ENCODE data around the gene TMPRSS3. TPM values are rescaled to one million over a fixed set of nuclear protein-coding genes. Genes with fewer than 3 reads are reported as not detected.

The TMPRSS3 gene
- total and polyA plus RNA-seq, 2 donors, result not detected

DNA sequence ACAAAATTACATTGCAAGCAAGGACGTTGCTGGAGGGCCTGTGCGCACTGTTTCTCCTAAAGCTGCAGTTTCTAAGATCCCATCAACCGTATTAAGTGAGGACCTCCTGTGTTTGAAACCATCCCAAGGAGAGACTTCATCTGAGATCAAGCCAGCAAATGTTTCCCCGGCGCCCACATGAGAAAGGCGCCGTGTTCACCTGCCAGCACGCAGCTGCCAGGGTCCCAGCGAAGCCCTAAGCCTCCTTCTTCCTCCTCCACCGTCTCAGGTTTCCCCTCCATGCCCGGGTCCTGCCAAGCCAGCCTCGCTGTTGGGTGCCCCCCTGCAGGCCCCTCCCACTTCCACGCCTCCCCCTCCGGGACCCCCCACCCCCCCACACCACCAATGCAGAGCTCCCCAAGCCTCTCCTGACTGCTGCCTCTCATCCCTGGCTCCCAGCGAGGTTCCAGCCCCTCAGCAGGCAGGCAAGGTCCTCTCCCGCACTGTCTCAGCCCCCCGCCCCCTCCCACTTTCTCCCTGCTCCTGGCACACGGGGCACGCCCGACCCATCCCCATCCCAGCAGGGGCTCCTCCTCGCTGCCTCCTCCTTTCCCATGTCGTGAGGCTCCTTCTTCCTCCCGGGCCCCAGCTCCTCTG lies 20.9 kb downstream of the TMPRSS3 start:
- 25% methylated on average over 23 of the region's 23 CpGs for WGBS
- no peak for DNase-seq (ENCODE audit: extremely low spot score)
- no peaks in the 10 kb centered on the region for H3K4me1 ChIP-seq (ENCODE audit: insufficient read depth)
- no peak overlapping the region for H3K27ac ChIP-seq (ENCODE audit: low read depth)
- H3K4me3 ChIP-seq (ENCODE audit: low read depth, low read length), result no peak overlapping the region
- no peaks in the 10 kb centered on the region for H3K36me3 ChIP-seq (ENCODE audit: insufficient read depth)

DNA sequence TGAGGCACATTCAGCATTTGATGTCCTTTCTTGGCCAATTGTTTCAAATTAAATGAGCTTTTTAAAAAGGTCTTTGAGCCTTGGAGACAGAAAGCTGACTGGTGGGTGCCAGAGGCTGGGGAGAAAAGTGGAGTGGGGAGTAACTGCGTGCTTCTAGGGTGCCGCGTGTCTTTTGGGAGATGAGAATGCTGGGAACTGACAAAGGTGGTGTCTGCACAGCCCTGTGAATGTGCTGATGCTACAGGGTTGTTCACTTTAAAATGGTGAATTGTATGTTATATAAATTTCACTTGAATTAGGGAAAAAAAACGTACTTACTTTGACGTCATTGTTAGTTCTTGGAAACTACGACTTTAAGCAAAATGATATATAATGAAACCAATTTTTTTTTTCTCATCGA lies 21.4 kb downstream of the TMPRSS3 start:
- Histone ChIP-seq H3K4me3 (ENCODE audit: low read depth, low read length) (no peak overlapping the region), H3K36me3 (ENCODE audit: insufficient read depth) (no peaks in the 10 kb centered on the region), H3K27ac (ENCODE audit: low read depth) (no peak overlapping the region), H3K4me1 (ENCODE audit: insufficient read depth) (no peaks in the 10 kb centered on the region)
- 70% methylated on average over 7 of the region's 7 CpGs for WGBS
- no peak for DNase-seq (ENCODE audit: extremely low spot score)

DNA sequence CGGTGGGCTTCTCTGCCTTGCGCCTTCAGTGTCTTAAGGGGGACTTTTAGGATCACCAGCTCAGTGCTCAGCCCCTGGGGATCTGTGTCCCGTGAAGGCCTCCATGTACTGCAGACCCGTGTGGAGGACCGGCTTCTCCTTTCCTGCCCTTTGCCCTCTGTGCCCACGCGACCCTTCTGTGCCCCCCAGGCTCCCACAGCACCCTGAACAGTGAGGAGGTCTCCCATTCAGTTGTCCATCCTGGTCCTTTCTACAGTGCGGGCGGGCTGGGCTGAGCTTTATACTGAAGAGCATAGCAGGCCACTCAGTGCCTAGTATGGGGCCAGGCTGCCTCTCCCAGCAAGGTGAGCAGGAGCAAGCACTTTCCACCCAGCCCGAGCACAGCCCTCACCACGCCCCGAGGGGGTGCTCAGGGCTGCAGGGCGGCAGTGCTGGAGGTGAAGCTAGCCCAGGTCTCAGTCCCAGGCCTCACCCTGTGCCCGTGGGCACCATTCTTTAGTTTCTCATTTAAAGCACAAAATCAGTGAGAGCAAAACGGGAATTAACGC lies 21.9 kb downstream of the TMPRSS3 start:
- no peak for DNase-seq (ENCODE audit: extremely low spot score)
- no peak overlapping the region for H3K4me3 ChIP-seq (ENCODE audit: low read depth, low read length)
- no peak overlapping the region for H3K27ac ChIP-seq (ENCODE audit: low read depth)
- no peaks in the 10 kb centered on the region for H3K4me1 ChIP-seq (ENCODE audit: insufficient read depth)
- H3K36me3 ChIP-seq (ENCODE audit: insufficient read depth), result no peaks in the 10 kb centered on the region
- WGBS, result 83% methylated on average over 16 of the region's 16 CpGs

DNA sequence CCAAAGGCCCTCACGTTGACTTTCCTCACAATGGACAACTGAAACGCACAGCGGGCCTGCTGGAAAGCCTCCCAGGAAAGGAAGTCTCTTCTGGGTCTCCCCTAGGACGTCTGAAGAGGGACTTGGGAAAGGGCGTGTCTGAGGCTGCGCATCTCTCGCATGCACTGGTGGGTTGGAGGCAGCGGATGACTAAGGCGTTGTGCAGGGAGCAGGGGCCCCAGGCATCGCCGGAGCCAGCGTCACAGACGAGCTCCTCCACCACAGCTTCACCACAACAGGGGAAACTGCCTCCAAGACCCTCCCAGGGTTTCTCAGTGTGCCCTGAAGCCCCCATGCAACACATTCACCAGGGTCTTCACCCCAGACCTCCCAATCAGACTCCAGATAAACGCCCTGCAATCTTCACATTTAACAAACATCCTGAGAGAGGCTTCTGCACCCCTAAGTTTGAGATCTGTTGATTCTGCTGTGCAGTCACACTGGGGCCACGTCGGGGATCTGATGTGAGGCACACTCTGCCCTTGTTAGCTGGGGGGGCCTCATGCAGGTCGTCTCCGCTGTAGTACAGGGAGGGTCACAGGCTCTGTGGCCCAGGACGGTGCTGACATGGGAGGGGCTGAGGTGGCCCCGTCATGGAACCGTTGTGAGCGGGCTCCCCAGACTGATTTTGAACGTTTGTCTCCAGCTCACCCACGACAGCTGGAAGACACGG lies 22.5 kb downstream of the TMPRSS3 start:
- no peaks in the 10 kb centered on the region for H3K36me3 ChIP-seq (ENCODE audit: insufficient read depth)
- no peak overlapping the region for H3K4me3 ChIP-seq (ENCODE audit: low read depth, low read length)
- 74% methylated on average over 25 of the region's 25 CpGs for WGBS
- H3K27ac ChIP-seq (ENCODE audit: low read depth), result no peak overlapping the region
- no peaks in the 10 kb centered on the region for H3K4me1 ChIP-seq (ENCODE audit: insufficient read depth)
- no peak for DNase-seq (ENCODE audit: extremely low spot score)

DNA sequence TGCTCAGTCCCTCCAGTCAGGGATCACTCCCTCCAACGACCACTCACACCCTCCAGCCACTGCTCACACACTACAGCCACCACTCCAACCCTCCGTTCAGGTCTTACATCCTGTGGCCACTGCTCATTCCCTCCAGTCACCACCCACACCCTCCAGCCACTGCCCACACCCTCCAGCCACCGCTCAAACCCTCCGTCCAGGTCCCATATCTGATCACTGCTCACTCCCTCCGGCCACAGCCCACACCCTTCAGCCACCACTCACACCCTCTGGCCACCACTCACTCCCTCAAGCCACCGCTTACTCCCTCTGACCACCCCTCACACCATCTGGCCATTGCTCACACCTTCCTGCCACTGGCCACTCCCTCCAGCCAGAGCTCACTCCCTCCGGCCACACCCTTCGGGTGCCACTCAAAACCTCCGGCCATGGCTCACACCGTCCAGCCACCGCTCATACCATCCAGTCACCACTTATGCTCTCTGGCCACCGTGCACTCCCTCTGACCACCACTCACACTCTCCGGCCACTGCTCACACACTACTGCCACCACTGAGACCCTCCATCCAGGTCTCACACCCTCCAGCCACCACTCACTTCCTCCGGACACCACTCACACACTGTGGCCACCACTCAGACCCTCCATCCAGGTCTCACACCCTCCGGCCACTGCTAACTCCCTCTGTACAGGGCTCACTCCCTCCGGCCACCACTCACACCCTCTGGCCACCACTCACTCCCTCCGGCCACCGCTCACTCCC lies 24.8 kb downstream of the TMPRSS3 start:
- WGBS, result 81% methylated on average over 18 of the region's 18 CpGs
- no peak overlapping the region for H3K4me3 ChIP-seq (ENCODE audit: low read depth, low read length)
- DNase-seq (ENCODE audit: extremely low spot score), result no peak
- no peaks in the 10 kb centered on the region for H3K36me3 ChIP-seq (ENCODE audit: insufficient read depth)
- no peaks in the 10 kb centered on the region for H3K4me1 ChIP-seq (ENCODE audit: insufficient read depth)
- no peak overlapping the region for H3K27ac ChIP-seq (ENCODE audit: low read depth)

DNA sequence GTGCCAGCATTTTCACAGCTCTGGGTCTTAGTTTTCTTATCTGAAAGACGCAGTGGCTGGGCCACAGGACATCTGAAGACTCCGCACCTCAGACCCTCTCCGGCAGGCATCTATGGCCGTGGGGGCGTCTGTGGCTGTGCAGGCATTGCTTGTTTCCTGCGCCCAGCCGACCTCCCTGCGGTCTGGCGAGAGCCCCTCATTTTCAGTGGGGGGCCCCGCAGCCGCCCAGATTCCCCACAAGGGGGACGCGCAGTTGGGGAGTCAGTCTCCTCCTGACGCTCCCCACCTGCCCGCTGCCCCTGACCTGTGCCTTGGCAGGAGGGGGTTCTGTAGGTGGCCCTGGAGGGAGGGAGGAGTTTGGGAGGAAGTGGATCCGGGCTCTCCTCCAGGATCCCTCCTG lies 26.0 kb downstream of the TMPRSS3 start:
- H3K4me1 ChIP-seq (ENCODE audit: insufficient read depth), result no peaks in the 10 kb centered on the region
- 70% methylated on average over 16 of the region's 16 CpGs for WGBS
- no peak overlapping the region for H3K27ac ChIP-seq (ENCODE audit: low read depth)
- H3K36me3 ChIP-seq (ENCODE audit: insufficient read depth), result no peaks in the 10 kb centered on the region
- H3K4me3 ChIP-seq (ENCODE audit: low read depth, low read length), result no peak overlapping the region
- no peak for DNase-seq (ENCODE audit: extremely low spot score)

DNA sequence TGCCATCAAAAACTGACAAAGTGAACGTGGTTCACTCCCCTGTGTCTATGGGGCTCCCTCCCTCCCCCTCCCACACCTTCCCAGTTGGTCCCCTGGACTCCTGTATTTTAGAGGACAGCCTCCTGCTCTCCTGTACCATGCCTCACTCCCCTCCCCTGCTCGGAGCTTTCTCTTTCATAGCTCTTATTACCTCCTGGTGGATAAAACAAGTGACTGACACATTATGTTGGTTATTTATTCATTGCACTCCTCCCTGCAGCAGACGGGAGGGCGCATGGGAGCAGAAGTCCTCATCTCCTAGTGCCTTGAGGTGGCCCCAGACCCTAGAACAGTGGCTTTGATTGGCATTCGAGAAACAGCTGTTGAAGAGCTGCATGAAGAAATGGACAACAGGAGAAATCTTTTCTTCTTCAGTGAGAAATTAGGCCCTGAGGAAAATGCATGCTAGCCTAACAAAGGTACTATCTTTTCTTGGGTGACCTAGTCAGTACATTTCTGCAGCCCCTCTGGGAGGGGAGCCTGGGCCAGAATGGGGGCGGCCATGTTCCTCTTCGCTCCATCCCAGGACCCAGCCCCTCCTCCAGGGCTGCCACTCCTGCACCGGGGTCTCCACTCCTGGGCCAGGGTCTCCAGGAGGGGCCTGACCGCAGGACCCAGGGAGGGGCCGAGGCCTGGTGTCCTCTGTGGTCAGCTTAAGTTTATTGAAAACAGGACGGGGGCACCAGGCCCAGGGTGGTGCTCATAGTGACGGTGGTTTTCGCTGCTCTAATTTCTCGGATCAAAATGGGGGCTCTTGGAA lies 28.3 kb downstream of the TMPRSS3 start:
- no peak overlapping the region for H3K4me3 ChIP-seq (ENCODE audit: low read depth, low read length)
- H3K27ac ChIP-seq (ENCODE audit: low read depth), result no peak overlapping the region
- no peaks in the 10 kb centered on the region for H3K4me1 ChIP-seq (ENCODE audit: insufficient read depth)
- 82% methylated on average over 14 of the region's 14 CpGs for WGBS
- no peaks in the 10 kb centered on the region for H3K36me3 ChIP-seq (ENCODE audit: insufficient read depth)
- no peak for DNase-seq (ENCODE audit: extremely low spot score)

DNA sequence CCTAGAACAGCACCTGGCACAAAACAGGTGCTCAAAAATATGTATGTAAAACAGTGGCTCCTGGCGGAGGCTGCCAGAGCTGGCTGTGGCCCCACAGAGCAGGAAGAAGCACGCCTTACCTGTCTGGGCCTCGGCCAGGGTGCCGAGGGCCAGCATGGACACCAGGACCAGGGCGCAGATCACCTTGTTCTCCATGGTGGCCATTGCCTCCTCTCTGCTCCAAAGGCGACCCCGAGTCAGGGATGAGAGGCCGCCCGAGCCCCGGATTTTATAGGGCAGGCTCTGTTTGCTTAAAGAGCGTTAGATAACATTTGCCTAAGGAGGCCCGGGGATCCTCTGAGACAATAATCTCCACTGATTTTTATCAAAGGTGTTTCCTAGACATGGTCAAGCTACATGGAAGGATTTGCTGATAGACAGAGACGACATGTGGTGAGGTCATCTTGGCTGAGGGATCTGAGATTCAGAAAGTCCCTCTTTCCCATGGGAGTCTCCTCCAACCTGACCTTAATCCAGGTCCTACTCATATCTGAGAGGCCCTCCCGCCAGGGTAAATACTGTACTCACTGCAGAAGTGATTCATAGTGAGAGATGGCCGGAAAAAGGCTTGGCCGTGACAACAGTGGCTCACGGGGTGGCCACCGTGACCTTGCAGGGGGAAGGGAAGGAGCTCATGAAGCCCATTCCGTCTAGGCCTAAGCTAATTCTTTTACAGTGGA lies 29.4 kb downstream of the TMPRSS3 start, which contains the start of gene TFF1:
TFF1 (minus strand) TSS at position 244 of the 719 bp plus-strand sequence; CDS start at position 204, 40 bp downstream.
- Histone ChIP-seq H3K27ac (ENCODE audit: low read depth) (no peak within 1 kb of the TSS), H3K36me3 (ENCODE audit: insufficient read depth) (no peaks in the 10 kb centered on the region), H3K4me3 (ENCODE audit: low read depth, low read length) (no peak within 1 kb of the TSS), H3K4me1 (ENCODE audit: insufficient read depth) (no peaks in the 10 kb centered on the region)
- 59% methylated on average over 19 of the region's 19 CpGs for WGBS
- DNase-seq (ENCODE audit: extremely low spot score), result no peak

DNA sequence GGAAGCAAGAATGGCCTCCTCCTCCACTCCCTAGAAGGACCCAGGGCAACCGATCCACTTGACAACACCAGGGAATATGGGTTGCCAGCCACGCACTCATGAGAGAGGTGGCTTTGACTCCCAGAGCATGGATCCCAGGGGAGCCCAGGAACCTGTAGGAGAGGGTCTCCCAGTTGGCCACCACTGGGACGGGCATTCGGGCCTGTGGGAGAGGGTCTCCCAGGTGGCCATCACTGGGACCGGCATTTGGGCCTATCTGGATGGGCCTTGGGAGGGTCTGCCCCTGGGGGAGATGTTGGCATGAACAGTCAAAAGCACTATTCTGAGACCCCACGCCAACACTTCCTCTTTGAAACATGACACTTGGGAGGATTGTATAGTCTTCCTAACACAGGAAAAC lies 30.1 kb downstream of the TMPRSS3 start:
- Histone ChIP-seq H3K36me3 (ENCODE audit: insufficient read depth) (no peaks in the 10 kb centered on the region), H3K27ac (ENCODE audit: low read depth) (no peak overlapping the region), H3K4me1 (ENCODE audit: insufficient read depth) (no peaks in the 10 kb centered on the region), H3K4me3 (ENCODE audit: low read depth, low read length) (no peak overlapping the region)
- 66% methylated on average over 6 of the region's 6 CpGs for WGBS
- no peak for DNase-seq (ENCODE audit: extremely low spot score)

DNA sequence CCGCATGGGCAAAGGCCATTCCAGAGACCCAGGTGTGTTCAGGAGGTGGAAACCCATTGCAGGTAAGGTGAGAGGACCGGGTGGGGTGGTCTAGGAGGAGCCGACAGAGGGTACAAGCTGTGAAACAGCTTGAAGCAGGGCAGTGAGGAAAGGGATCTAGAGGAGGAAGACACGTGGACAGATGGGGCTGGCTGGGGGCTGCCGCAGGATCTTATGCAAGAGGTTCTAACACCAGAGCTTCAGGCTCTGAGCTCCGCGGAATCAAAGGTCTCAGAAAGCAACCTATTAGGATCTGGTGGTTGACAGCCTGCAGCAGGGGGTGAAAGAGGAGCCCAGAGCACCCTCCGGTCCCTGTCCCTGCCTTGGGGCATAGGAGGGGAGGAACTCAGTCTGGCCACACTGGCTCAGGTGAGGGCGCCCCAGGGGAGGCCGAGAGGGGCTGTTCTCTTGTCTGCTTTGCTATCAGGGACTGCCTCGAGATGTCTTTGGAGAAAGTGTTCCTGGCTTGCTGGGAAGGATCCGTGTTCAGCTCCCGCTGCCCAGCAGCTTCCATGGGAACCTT lies 31.5 kb downstream of the TMPRSS3 start:
- DNase-seq (ENCODE audit: extremely low spot score), result no peak
- H3K36me3 ChIP-seq (ENCODE audit: insufficient read depth), result no peaks in the 10 kb centered on the region
- WGBS, result 76% methylated on average over 13 of the region's 13 CpGs

DNA sequence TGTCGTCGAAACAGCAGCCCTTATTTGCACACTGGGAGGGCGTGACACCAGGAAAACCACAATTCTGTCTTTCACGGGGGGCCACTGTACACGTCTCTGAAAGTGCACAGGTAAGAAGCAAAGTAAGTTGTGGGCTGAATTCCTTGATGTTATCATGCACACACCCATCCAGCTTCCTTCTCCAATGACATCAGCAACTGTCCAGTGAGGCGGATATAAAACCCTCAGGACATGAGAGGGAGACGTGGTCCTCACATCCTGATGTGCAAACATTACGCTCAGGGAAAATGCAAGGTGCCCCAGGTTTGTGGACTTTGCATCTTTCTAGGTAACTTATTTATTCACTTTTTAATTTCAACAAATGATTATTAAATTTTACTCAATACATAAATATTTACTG lies 32.5 kb downstream of the TMPRSS3 start:
- 69% methylated on average over 8 of the region's 8 CpGs for WGBS
- no peaks in the 10 kb centered on the region for H3K4me1 ChIP-seq (ENCODE audit: insufficient read depth)
- H3K27ac ChIP-seq (ENCODE audit: low read depth), result no peak overlapping the region
- H3K4me3 ChIP-seq (ENCODE audit: low read depth, low read length), result no peak overlapping the region
- no peak for DNase-seq (ENCODE audit: extremely low spot score)
- H3K36me3 ChIP-seq (ENCODE audit: insufficient read depth), result no peaks in the 10 kb centered on the region

More for the DNA sequence above, 31.5 kb downstream of the TMPRSS3 start:
- no peaks in the 10 kb centered on the region for H3K4me1 ChIP-seq (ENCODE audit: insufficient read depth)
- H3K4me3 ChIP-seq (ENCODE audit: low read depth, low read length), result no peak overlapping the region
- H3K27ac ChIP-seq (ENCODE audit: low read depth), result no peak overlapping the region

DNA sequence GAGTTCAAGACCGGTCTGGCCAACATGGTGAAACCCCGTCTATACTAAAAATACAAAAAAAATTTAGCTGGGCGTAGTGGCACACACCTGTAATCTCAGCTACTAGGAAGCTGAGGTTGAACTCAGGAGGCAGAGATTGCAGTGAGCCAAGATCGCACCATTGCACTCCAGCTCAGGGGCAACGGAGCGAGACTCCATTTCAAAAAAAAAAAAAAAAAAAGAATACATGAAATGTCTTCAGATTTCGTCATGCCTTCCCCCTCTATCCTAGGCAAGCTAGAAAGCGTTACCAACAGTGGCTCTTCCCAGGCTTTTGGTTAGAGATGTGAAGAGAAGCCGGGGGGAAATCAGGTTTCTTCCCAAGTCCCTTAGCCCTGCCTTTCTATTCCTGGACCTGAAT lies 33.2 kb downstream of the TMPRSS3 start:
- no peak overlapping the region for H3K27ac ChIP-seq (ENCODE audit: low read depth)
- no peaks in the 10 kb centered on the region for H3K36me3 ChIP-seq (ENCODE audit: insufficient read depth)
- no peak for DNase-seq (ENCODE audit: extremely low spot score)
- H3K4me1 ChIP-seq (ENCODE audit: insufficient read depth), result no peaks in the 10 kb centered on the region
- no peak overlapping the region for H3K4me3 ChIP-seq (ENCODE audit: low read depth, low read length)
- WGBS, result 72% methylated on average over 9 of the region's 9 CpGs

All from urinary bladder (tissue), 4 donors.